IPS DF 6.9 (cell line): ENCODE measurements around the gene COX8A.
"Not testable (repeated sequence)": the region's sequence is repeated elsewhere in the genome, so short reads cannot be mapped to it uniquely, and the experiment has no call there.

Experiments
- DNase-seq: peaks from one replicate; pipeline ENCODE4 v3.0.0-alpha.2; 2013; ENCODE audit warnings: low read depth, low spot score
- H3K27ac ChIP-seq: one replicate; pipeline ENCODE4 v1.5.1; 2013; ENCODE audit warnings: low read length, control low read depth
- H3K27me3 ChIP-seq: 2 replicates; pipeline ENCODE4 v1.6.1; 2013; ENCODE audit warnings: mild to moderate bottlenecking, low read length; ENCODE audit not compliant: control insufficient read depth, insufficient read depth
- H3K36me3 ChIP-seq: 2 replicates; pipeline ENCODE4 v1.6.1; 2013; ENCODE audit warnings: low read length; ENCODE audit not compliant: control insufficient read depth, insufficient read depth
- H3K4me1 ChIP-seq: 2 replicates; pipeline ENCODE4 v1.6.1; 2013; ENCODE audit warnings: low read length; ENCODE audit not compliant: control insufficient read depth, insufficient read depth
- H3K4me3 ChIP-seq: 2 replicates; pipeline ENCODE4 v1.5.1; 2013; ENCODE audit warnings: mild to moderate bottlenecking, low read length
- H3K9me3 ChIP-seq: 2 replicates; pipeline ENCODE4 v1.6.1; 2013; ENCODE audit warnings: low read length, inconsistent platforms; ENCODE audit not compliant: control insufficient read depth, insufficient read depth
- WGBS: extraction: QIAGEN DNeasy Blood & Tissue Kit; methylation state at CpG from one replicate; pipeline ENCODE4 v1.1.7; 2013; ENCODE audit warnings: mixed read lengths, missing lambda C conversion rate; ENCODE audit not compliant: insufficient read length, insufficient coverage; 5-methylcytosine and 5-hydroxymethylcytosine counted together

COX8A gene

GRCh38 chr11:63969461-63969860 lies 5.0 kb upstream of the COX8A start:
- Histone ChIP-seq H3K9me3 (no peaks in the 10 kb centered on the region), H3K36me3 (no peaks in the 10 kb centered on the region), H3K27me3 (no peaks in the 10 kb centered on the region; the same call in none of the 2 replicates), H3K27ac (no peak overlapping the region), H3K4me3 (no peak overlapping the region), H3K4me1 (no peaks in the 10 kb centered on the region)
- DNase-seq: no peak
- no CpG with 5 or more reads among the region's 2 CpGs for WGBS

GRCh38 chr11:63970902-63971301 lies 3.5 kb upstream of the COX8A start:
- Histone ChIP-seq H3K27me3 (no peaks in the 10 kb centered on the region), H3K4me1 (no peaks in the 10 kb centered on the region), H3K9me3 (no peaks in the 10 kb centered on the region), H3K27ac (no peak overlapping the region), H3K4me3 (no peak overlapping the region), H3K36me3 (no peaks in the 10 kb centered on the region)
- no CpG with 5 or more reads among the region's 5 CpGs for WGBS
- no peak for DNase-seq

GRCh38 chr11:63973912-63974258 lies 535 bp upstream of the COX8A start:
- WGBS: no CpG with 5 or more reads among the region's 18 CpGs
- not testable (repeated sequence) for H3K36me3 ChIP-seq, H3K27me3 ChIP-seq, H3K4me1 ChIP-seq, DNase-seq, H3K9me3 ChIP-seq, H3K4me3 ChIP-seq, H3K27ac ChIP-seq

GRCh38 chr11:63978551-63979239 lies 4.3 kb downstream of the COX8A start:
- DNase-seq: no peak
- Histone ChIP-seq H3K4me1 (no peaks in the 10 kb centered on the region; the same call in 1 of the 2 replicates), H3K27me3 (no peaks in the 10 kb centered on the region), H3K27ac (no peak overlapping the region), H3K4me3 (no peak overlapping the region), H3K36me3 (no peaks in the 10 kb centered on the region), H3K9me3 (no peaks in the 10 kb centered on the region)
- WGBS: no CpG with 5 or more reads among the region's 10 CpGs

- no peak overlapping the region for H3K4me3 ChIP-seq
- H3K9me3 ChIP-seq: no peaks in the 10 kb centered on the region
- H3K27ac ChIP-seq: no peak overlapping the region
- H3K36me3 ChIP-seq: no peaks in the 10 kb centered on the region
- WGBS: no CpG with 5 or more reads among the region's 5 CpGs
- no peaks in the 10 kb centered on the region; the same call in 1 of the 2 replicates for H3K4me1 ChIP-seq
- no peaks in the 10 kb centered on the region for H3K27me3 ChIP-seq
- DNase-seq: no peak
Measured at GRCh38 chr11:63979426-63979825, 5.0 kb downstream of the COX8A start.

GRCh38 chr11:63985812-63986155 lies 11.4 kb downstream of the COX8A start:
- Histone ChIP-seq H3K36me3 (peaks cover 7% of the 10 kb centered on the region; the same call in 1 of the 2 replicates), H3K9me3 (no peaks in the 10 kb centered on the region), H3K4me3 (peak overlapping the region; percentile 14; the same call in 1 of the 2 replicates), H3K27me3 (no peaks in the 10 kb centered on the region), H3K4me1 (no peaks in the 10 kb centered on the region; the same call in 1 of the 2 replicates), H3K27ac (no peak overlapping the region)
- no peak for DNase-seq
- WGBS: no CpG with 5 or more reads among the region's 18 CpGs

- Histone ChIP-seq H3K27ac (no peak within 1 kb of the TSS), H3K36me3 (peaks cover 11% of the 10 kb centered on the region; the same call in 1 of the 2 replicates), H3K4me3 (peak within 1 kb of the TSS; percentile 96), H3K9me3 (no peaks in the 10 kb centered on the region), H3K4me1 (no peaks in the 10 kb centered on the region), H3K27me3 (no peaks in the 10 kb centered on the region)
- DNase-seq: peak; percentile 88
- WGBS: no CpG with 5 or more reads among the region's 63 CpGs
Measured at GRCh38 chr11:63986156-63986931, 11.9 kb downstream of the COX8A start, which contains the start of gene OTUB1. TSS of gene OTUB1 (plus strand) at chr11:63986438. CDS start at chr11:63986457, 19 bp downstream.

GRCh38 chr11:63986932-63987513 lies 12.6 kb downstream of the COX8A start:
- Histone ChIP-seq H3K27me3 (no peaks in the 10 kb centered on the region), H3K27ac (no peak overlapping the region), H3K9me3 (no peaks in the 10 kb centered on the region), H3K4me1 (no peaks in the 10 kb centered on the region), H3K36me3 (peaks cover 11% of the 10 kb centered on the region; the same call in 1 of the 2 replicates), H3K4me3 (peak overlapping the region; percentile 96)
- DNase-seq: no peak
- no CpG with 5 or more reads among the region's 25 CpGs for WGBS

GRCh38 chr11:63991558-63991957 lies 17.1 kb downstream of the COX8A start:
- Histone ChIP-seq H3K27me3 (no peaks in the 10 kb centered on the region), H3K4me1 (no peaks in the 10 kb centered on the region), H3K27ac (no peak overlapping the region), H3K36me3 (peaks cover 21% of the 10 kb centered on the region), H3K4me3 (no peak overlapping the region), H3K9me3 (no peaks in the 10 kb centered on the region)
- DNase-seq: no peak
- WGBS: no CpG with 5 or more reads among the region's 10 CpGs

GRCh38 chr11:63993100-63993499 lies 18.7 kb downstream of the COX8A start:
- H3K9me3 ChIP-seq: no peaks in the 10 kb centered on the region
- H3K4me1 ChIP-seq: peaks cover 2% of the 10 kb centered on the region; the same call in 1 of the 2 replicates
- DNase-seq: no peak
- H3K27me3 ChIP-seq: no peaks in the 10 kb centered on the region
- no peak overlapping the region for H3K27ac ChIP-seq
- H3K4me3 ChIP-seq: no peak overlapping the region
- WGBS: no CpG with 5 or more reads among the region's 5 CpGs
- peaks cover 32% of the 10 kb centered on the region for H3K36me3 ChIP-seq
